Mesenchymal stem cell (in vitro differentiated cells and primary cell): Measurements from ENCODE around the gene SLC10A6.

Experiments used
- DNase-seq: peaks from one replicate; pipeline ENCODE4 v3.0.0-alpha.2; 2013
- H2AFZ ChIP-seq: one replicate; pipeline ENCODE4 v1.6.1; 2013; ENCODE audit warnings: low read depth, mild to moderate bottlenecking, control low read depth, inconsistent platforms, low read length, moderate library complexity
- H2AK5ac ChIP-seq: 2 replicates; pipeline ENCODE4 v1.6.1; 2013; ENCODE audit warnings: low read length, moderate library complexity, mild to moderate bottlenecking, inconsistent platforms; ENCODE audit not compliant: severe bottlenecking
- H2BK120ac ChIP-seq: one replicate; pipeline ENCODE4 v1.6.1; 2013; ENCODE audit warnings: low read depth, mild to moderate bottlenecking, inconsistent platforms, low read length, moderate library complexity
- H2BK12ac ChIP-seq, 2 experiments: one replicate each; pipeline ENCODE4 v1.6.1; 2013; ENCODE audit warnings: inconsistent platforms in 2 of 2, low read length in 2 of 2, mild to moderate bottlenecking in 2 of 2, moderate library complexity in 2 of 2, control low read depth in 1 of 2
- H2BK15ac ChIP-seq: one replicate; pipeline ENCODE4 v1.6.1; 2013; ENCODE audit warnings: mild to moderate bottlenecking, low read depth, inconsistent platforms; ENCODE audit not compliant: poor library complexity, severe bottlenecking
- H2BK5ac ChIP-seq: 2 replicates; pipeline ENCODE4 v1.6.1; 2013; ENCODE audit warnings: low read depth, mild to moderate bottlenecking, low read length, control low read depth, inconsistent platforms; ENCODE audit not compliant: poor library complexity, severe bottlenecking
- H3K14ac ChIP-seq, 2 experiments: one replicate each; pipeline ENCODE4 v1.6.1; 2013; ENCODE audit warnings: inconsistent platforms in 2 of 2, low read length in 2 of 2, control low read depth in 1 of 2, mild to moderate bottlenecking in 1 of 2, moderate library complexity in 1 of 2
- H3K18ac ChIP-seq, 2 experiments: one replicate each; pipeline ENCODE4 v1.6.1; 2013; ENCODE audit warnings: inconsistent platforms in 2 of 2, low read length in 2 of 2, control low read depth in 1 of 2, low read depth in 1 of 2, mild to moderate bottlenecking in 1 of 2
- H3K23ac ChIP-seq, 2 experiments: one replicate each; pipeline ENCODE4 v1.6.1; 2013; ENCODE audit warnings: inconsistent platforms in 2 of 2, low read length in 2 of 2, mild to moderate bottlenecking in 2 of 2, moderate library complexity in 2 of 2, control low read depth in 1 of 2
- H3K27ac ChIP-seq: 2 replicates; pipeline ENCODE4 v1.5.1; 2013; ENCODE audit warnings: mild to moderate bottlenecking, moderate library complexity, low read length, control low read depth, inconsistent platforms; ENCODE audit not compliant: poor library complexity, severe bottlenecking
- H3K27me3 ChIP-seq, 2 experiments: 2 replicates each; pipeline versions ENCODE4 v1.6.1 to v1.7.0; 2013; ENCODE audit warnings: low read length in 2 of 2, mild to moderate bottlenecking in 2 of 2, moderate library complexity in 2 of 2, control low read depth in 1 of 2, inconsistent platforms in 1 of 2; ENCODE audit not compliant: control insufficient read depth in 1 of 2, insufficient read depth in 1 of 2
- H3K36me3 ChIP-seq, 2 experiments: 2 replicates each; pipeline versions ENCODE4 v1.6.1 to v1.7.0; 2013; ENCODE audit warnings: low read length in 2 of 2, control low read depth in 1 of 2, inconsistent platforms in 1 of 2, low read depth in 1 of 2, mild to moderate bottlenecking in 1 of 2; ENCODE audit not compliant: insufficient read depth in 2 of 2, control insufficient read depth in 1 of 2
- H3K4ac ChIP-seq, 2 experiments: one replicate each; pipeline ENCODE4 v1.6.1; 2013; ENCODE audit warnings: inconsistent platforms in 2 of 2, low read length in 2 of 2, mild to moderate bottlenecking in 2 of 2, moderate library complexity in 2 of 2, control low read depth in 1 of 2, low read depth in 1 of 2
- H3K4me1 ChIP-seq: 2 replicates; pipeline ENCODE4 v1.6.1; 2013; ENCODE audit warnings: low read depth, low read length, control low read depth; ENCODE audit not compliant: control insufficient read depth, insufficient read depth
- H3K4me2 ChIP-seq: 2 replicates; pipeline ENCODE4 v1.6.1; 2013; ENCODE audit warnings: low read length, mild to moderate bottlenecking, inconsistent platforms; ENCODE audit not compliant: poor library complexity, severe bottlenecking
- H3K4me3 ChIP-seq, 2 experiments: 2 replicates each; pipeline versions ENCODE4 v1.5.1 to v1.7.0; 2013; ENCODE audit warnings: low read length in 2 of 2, mild to moderate bottlenecking in 2 of 2, control low read depth in 1 of 2, low read depth in 1 of 2; ENCODE audit not compliant: insufficient read depth in 1 of 2
- H3K79me1 ChIP-seq: replicated peaks from 2 replicates; pipeline ENCODE4 v1.6.1; 2013; ENCODE audit warnings: mild to moderate bottlenecking, control low read depth, low read length, inconsistent platforms; ENCODE audit not compliant: poor library complexity, severe bottlenecking
- H3K9ac ChIP-seq: 2 replicates; pipeline ENCODE4 v1.7.0; 2013; ENCODE audit warnings: mild to moderate bottlenecking, low read length, moderate library complexity
- H3K9me3 ChIP-seq: 2 replicates; pipeline ENCODE4 v1.7.0; 2013; ENCODE audit warnings: mild to moderate bottlenecking, low read length; ENCODE audit not compliant: control insufficient read depth
- H4K8ac ChIP-seq: one replicate; pipeline ENCODE4 v1.6.1; 2013; ENCODE audit warnings: inconsistent platforms, mild to moderate bottlenecking, low read length, moderate library complexity
- H4K91ac ChIP-seq: one replicate; pipeline ENCODE4 v1.6.1; 2013; ENCODE audit warnings: mild to moderate bottlenecking, low read length, inconsistent platforms
- WGBS: methylation state at CpG from one replicate; pipeline ENCODE4 v1.1.7; 2013; ENCODE audit warnings: mixed read lengths; 5-methylcytosine and 5-hydroxymethylcytosine counted together

SLC10A6 gene

GRCh38 chr4:86775061-86775460 is 74.1 kb downstream of the SLC10A6 start:
- Histone ChIP-seq H3K9ac (no peak overlapping the region), H2AFZ (no peak overlapping the region), H3K9me3 (no peaks in the 10 kb centered on the region), H3K27me3 (no peaks in the 10 kb centered on the region), H4K8ac (no peak overlapping the region), H2BK120ac (no peak overlapping the region), H3K4me3 (no peak overlapping the region), H3K4me1 (no peaks in the 10 kb centered on the region), H2AK5ac (no peak overlapping the region), H3K4me2 (no peak overlapping the region), H3K4ac (no peak overlapping the region), H2BK5ac (no peak overlapping the region), H3K18ac (no peak overlapping the region), H3K27ac (no peak overlapping the region), H3K79me1 (peaks cover 3% of the 10 kb centered on the region), H3K36me3 (peaks cover 11 to 69% of the 10 kb centered on the region in 2 experiments), H3K23ac (no peak overlapping the region), H4K91ac (no peak overlapping the region), H2BK12ac (no peak overlapping the region), H3K14ac (no peak overlapping the region), H2BK15ac (no peak overlapping the region)
- DNase-seq, result no peak
- whole genome bisulfite sequencing, result 93% methylated on average over 3 of the region's 4 CpGs
